Liver (tissue), 1 donor: ENCODE data around the gene WDCP.

Source experiments
- YY1 ChIP-seq: IDR thresholded peaks from 2 replicates; pipeline ENCODE4 v1.6.1; 2016; ENCODE audit warnings: antibody characterized with exemption, mild to moderate bottlenecking
- TF ChIP-seq, protein P1 (sequence below): IDR thresholded peaks from 2 replicates; pipeline ENCODE4 v1.6.1; 2016; ENCODE audit warnings: antibody characterized with exemption

DNA sequence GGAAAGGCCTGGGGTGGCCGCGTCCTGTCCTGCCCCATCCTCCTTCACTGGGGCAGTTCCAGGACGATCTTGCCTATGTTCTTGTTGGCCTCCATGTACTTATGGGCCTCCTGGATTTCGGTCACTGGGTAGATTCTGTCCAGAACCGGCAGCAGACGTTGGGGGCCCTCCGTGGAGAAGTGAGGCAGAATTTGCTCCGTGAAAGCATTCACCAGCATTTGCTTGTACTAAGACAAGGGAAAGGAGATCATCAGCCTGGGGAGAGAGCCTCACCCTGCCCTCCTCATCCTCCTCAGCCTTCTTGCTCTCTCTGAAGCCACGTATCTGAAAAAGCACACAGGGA lies 30.3 kb upstream of the WDCP start:
- TF ChIP-seq, protein P1, sequence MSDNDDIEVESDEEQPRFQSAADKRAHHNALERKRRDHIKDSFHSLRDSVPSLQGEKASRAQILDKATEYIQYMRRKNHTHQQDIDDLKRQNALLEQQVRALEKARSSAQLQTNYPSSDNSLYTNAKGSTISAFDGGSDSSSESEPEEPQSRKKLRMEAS, result no peak
- no peak for TF ChIP-seq YY1
